ENCODE results near the gene GPRASP2. TPM values are rescaled to one million over a fixed set of nuclear protein-coding genes. Genes with fewer than 3 reads are reported as not detected.

The GPRASP2 gene
- polyA plus RNA-seq, 1 donor from 2014 or later = 96.4 TPM

- H3K4me3 ChIP-seq (ENCODE audit: low read length) = no peak overlapping the region
- no peaks in the 10 kb centered on the region for H3K9me2 ChIP-seq (ENCODE audit: insufficient read depth, low read length)
- no peak overlapping the region for H3K27ac ChIP-seq (ENCODE audit: low read length)
- H3K79me2 ChIP-seq (replicated peaks; ENCODE audit: insufficient read depth, low read length) = no peaks in the 10 kb centered on the region
- H3K9ac ChIP-seq (ENCODE audit: low read length) = no peak overlapping the region
- no peaks in the 10 kb centered on the region for H3K27me3 ChIP-seq (ENCODE audit: insufficient read depth, low read depth, low read length)
- no peaks in the 10 kb centered on the region for H3F3A ChIP-seq (ENCODE audit: insufficient read depth, low read length, poor library complexity, severe bottlenecking)
- H4K20me1 ChIP-seq (ENCODE audit: insufficient read depth) = no peaks in the 10 kb centered on the region
- no peak overlapping the region for H2AFZ ChIP-seq (ENCODE audit: low read depth, low read length)
- no peak overlapping the region for H3K4me2 ChIP-seq (ENCODE audit: low read length)
- TF ChIP-seq TAF1 (IDR thresholded peaks at IDR 0.05; ENCODE audit: low read depth) (no peak), EZH2 (IDR thresholded peaks at IDR 0.05; ENCODE audit: borderline replicate concordance, insufficient read depth, low read length, poor library complexity, severe bottlenecking) (no peak), EP300 (conservative IDR thresholded peaks at IDR 0.05; ENCODE audit: poor library complexity, severe bottlenecking) (no peak), SMC3 (conservative IDR thresholded peaks at IDR 0.05; ENCODE audit: poor library complexity) (no peak), POLR2AphosphoS5 (IDR thresholded peaks at IDR 0.05) (no peak)
- no peaks in the 10 kb centered on the region for H3K36me3 ChIP-seq (ENCODE audit: insufficient read depth, low read length)
- H3K9me3 ChIP-seq (ENCODE audit: low read length) = no peaks in the 10 kb centered on the region
Observed at GRCh38 chrX:102744307-102744706, 32.1 kb downstream of the GPRASP2 start.

DNA sequence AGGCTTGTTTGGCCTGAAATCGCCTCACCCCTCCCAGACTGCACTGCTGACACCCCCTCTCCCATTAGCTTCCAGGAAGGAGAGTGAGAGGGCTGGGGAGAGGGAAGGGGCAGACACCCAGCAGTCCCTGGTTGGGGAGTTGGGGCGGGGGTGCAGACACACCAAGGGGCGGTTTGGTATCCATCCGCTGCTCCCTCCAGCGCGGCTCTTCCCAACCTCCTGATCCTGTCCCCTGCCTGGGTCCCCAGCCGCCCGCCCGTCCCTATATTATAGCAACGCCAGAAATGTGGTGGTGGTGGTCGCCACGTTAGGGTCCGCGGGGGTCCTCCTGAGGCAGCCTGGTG is 33.2 kb downstream of the GPRASP2 start:
- no peak for TF ChIP-seq RAD21 (conservative IDR thresholded peaks at IDR 0.05)
- TF ChIP-seq, protein P1, sequence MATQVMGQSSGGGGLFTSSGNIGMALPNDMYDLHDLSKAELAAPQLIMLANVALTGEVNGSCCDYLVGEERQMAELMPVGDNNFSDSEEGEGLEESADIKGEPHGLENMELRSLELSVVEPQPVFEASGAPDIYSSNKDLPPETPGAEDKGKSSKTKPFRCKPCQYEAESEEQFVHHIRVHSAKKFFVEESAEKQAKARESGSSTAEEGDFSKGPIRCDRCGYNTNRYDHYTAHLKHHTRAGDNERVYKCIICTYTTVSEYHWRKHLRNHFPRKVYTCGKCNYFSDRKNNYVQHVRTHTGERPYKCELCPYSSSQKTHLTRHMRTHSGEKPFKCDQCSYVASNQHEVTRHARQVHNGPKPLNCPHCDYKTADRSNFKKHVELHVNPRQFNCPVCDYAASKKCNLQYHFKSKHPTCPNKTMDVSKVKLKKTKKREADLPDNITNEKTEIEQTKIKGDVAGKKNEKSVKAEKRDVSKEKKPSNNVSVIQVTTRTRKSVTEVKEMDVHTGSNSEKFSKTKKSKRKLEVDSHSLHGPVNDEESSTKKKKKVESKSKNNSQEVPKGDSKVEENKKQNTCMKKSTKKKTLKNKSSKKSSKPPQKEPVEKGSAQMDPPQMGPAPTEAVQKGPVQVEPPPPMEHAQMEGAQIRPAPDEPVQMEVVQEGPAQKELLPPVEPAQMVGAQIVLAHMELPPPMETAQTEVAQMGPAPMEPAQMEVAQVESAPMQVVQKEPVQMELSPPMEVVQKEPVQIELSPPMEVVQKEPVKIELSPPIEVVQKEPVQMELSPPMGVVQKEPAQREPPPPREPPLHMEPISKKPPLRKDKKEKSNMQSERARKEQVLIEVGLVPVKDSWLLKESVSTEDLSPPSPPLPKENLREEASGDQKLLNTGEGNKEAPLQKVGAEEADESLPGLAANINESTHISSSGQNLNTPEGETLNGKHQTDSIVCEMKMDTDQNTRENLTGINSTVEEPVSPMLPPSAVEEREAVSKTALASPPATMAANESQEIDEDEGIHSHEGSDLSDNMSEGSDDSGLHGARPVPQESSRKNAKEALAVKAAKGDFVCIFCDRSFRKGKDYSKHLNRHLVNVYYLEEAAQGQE (IDR thresholded peaks at IDR 0.05; ENCODE audit: borderline replicate concordance) = no peak
- TF ChIP-seq CTCF (IDR thresholded peaks at IDR 0.05; ENCODE audit: poor library complexity, severe bottlenecking) = no peak
- no peak for TF ChIP-seq POLR2AphosphoS5 (IDR thresholded peaks at IDR 0.05)
- no peak for TF ChIP-seq MXI1 (conservative IDR thresholded peaks at IDR 0.05; ENCODE audit: poor library complexity, severe bottlenecking)
- no peak for TF ChIP-seq SMC3 (conservative IDR thresholded peaks at IDR 0.05; ENCODE audit: poor library complexity)
- TF ChIP-seq EP300 (conservative IDR thresholded peaks at IDR 0.05; ENCODE audit: poor library complexity, severe bottlenecking) = no peak
- TF ChIP-seq TAF1 (IDR thresholded peaks at IDR 0.05; ENCODE audit: low read depth) = no peak
- no peak for TF ChIP-seq EZH2 (IDR thresholded peaks at IDR 0.05; ENCODE audit: borderline replicate concordance, insufficient read depth, low read length, poor library complexity, severe bottlenecking)
- no peaks in the 10 kb centered on the region for H3K79me2 ChIP-seq (replicated peaks; ENCODE audit: insufficient read depth, low read length)
- no peak overlapping the region for H3K4me2 ChIP-seq (ENCODE audit: low read length)
- H3K9me3 ChIP-seq (ENCODE audit: low read length) = no peaks in the 10 kb centered on the region
- H3K27me3 ChIP-seq (ENCODE audit: insufficient read depth, low read depth, low read length) = no peaks in the 10 kb centered on the region
- no peaks in the 10 kb centered on the region for H3K9me2 ChIP-seq (ENCODE audit: insufficient read depth, low read length)
- no peak overlapping the region for H2AFZ ChIP-seq (ENCODE audit: low read depth, low read length)
- H3F3A ChIP-seq (ENCODE audit: insufficient read depth, low read length, poor library complexity, severe bottlenecking) = no peaks in the 10 kb centered on the region
- H3K27ac ChIP-seq (ENCODE audit: low read length) = no peak overlapping the region
- H3K36me3 ChIP-seq (ENCODE audit: insufficient read depth, low read length) = no peaks in the 10 kb centered on the region
- no peak overlapping the region for H3K9ac ChIP-seq (ENCODE audit: low read length)
- peak overlapping the region; percentile 67 for H3K4me3 ChIP-seq (ENCODE audit: low read length)
- no peaks in the 10 kb centered on the region for H4K20me1 ChIP-seq (ENCODE audit: insufficient read depth)
